ENCODE data around the gene IL18R1.

IL18R1 gene

GRCh38 chr2:102336502-102336945 lies 19.1 kb upstream of the IL18R1 start:
- TF ChIP-seq CTCF (IDR thresholded peaks at IDR 0.05; ENCODE audit: low read depth, low read length) = no peak
- no peak for DNase-seq (ENCODE audit: extremely low read depth, low read depth)

- TF ChIP-seq CTCF (IDR thresholded peaks at IDR 0.05; ENCODE audit: low read depth, low read length) = no peak
- no peak for DNase-seq (ENCODE audit: extremely low read depth, low read depth)
These were observed 18.6 kb upstream of the IL18R1 start for GRCh38 chr2:102337012-102337411.

GRCh38 chr2:102337481-102338386 lies 17.9 kb upstream of the IL18R1 start:
- no peak for DNase-seq (ENCODE audit: extremely low read depth, low read depth)
- no peak; the same call in 1 of the 2 replicates for TF ChIP-seq CTCF (IDR thresholded peaks at IDR 0.05; ENCODE audit: low read depth, low read length)

- TF ChIP-seq CTCF (IDR thresholded peaks at IDR 0.05; ENCODE audit: low read depth, low read length) = no peak
- no peak for DNase-seq (ENCODE audit: extremely low read depth, low read depth)
These were observed 14.8 kb upstream of the IL18R1 start for GRCh38 chr2:102340778-102341177.

- peak; percentile 19 for TF ChIP-seq CTCF (IDR thresholded peaks at IDR 0.05; ENCODE audit: low read depth, low read length)
- no peak for DNase-seq (ENCODE audit: extremely low read depth, low read depth)
These were observed 12.7 kb upstream of the IL18R1 start for GRCh38 chr2:102342888-102343287.

- no peak for DNase-seq (ENCODE audit: extremely low read depth, low read depth)
- no peak for TF ChIP-seq CTCF (IDR thresholded peaks at IDR 0.05; ENCODE audit: low read depth, low read length)
These were observed 11.2 kb upstream of the IL18R1 start for GRCh38 chr2:102344397-102344796.

- DNase-seq (ENCODE audit: extremely low read depth, low read depth) = no peak
- TF ChIP-seq CTCF (IDR thresholded peaks at IDR 0.05; ENCODE audit: low read depth, low read length) = no peak
These were observed 10.2 kb upstream of the IL18R1 start for GRCh38 chr2:102345329-102345920.

Data from AG09319 (cell line).